ENCODE measurements around the gene IL22RA1.
A peak's percentile ranks its signal among the peaks of the same experiment; 100 is the strongest.

Gene IL22RA1

GRCh38 chr1:24074196-24074595 is 68.7 kb downstream of the IL22RA1 start:
- H3K36me3 ChIP-seq (replicated peaks): no peaks in the 10 kb centered on the region
- in situ Hi-C loops (cut with HindIII; ENCODE audit: low pct_ligation_motif_present, low sequenced_read_pairs): no loop called here
- no peak for DNase-seq
- H3K4me3 ChIP-seq (ENCODE audit: low read depth, low read length): no peak overlapping the region
- no peak overlapping the region for H3K27ac ChIP-seq
- no peaks in the 10 kb centered on the region for H3K27me3 ChIP-seq (replicated peaks)
- no peak for TF ChIP-seq CTCF (IDR thresholded peaks at IDR 0.05; ENCODE audit: low read depth, low read length, missing control alignments)

GRCh38 chr1:24071941-24072340 is 71.0 kb downstream of the IL22RA1 start:
- Histone ChIP-seq H3K27me3 (replicated peaks) (no peaks in the 10 kb centered on the region), H3K4me3 (ENCODE audit: low read depth, low read length) (no peak overlapping the region), H3K36me3 (replicated peaks) (no peaks in the 10 kb centered on the region), H3K27ac (no peak overlapping the region)
- DNase-seq: no peak
- in situ Hi-C loops (cut with HindIII; ENCODE audit: low pct_ligation_motif_present, low sequenced_read_pairs): no loop called here
- no peak for TF ChIP-seq CTCF (IDR thresholded peaks at IDR 0.05; ENCODE audit: low read depth, low read length, missing control alignments)

- no peak overlapping the region for H3K4me3 ChIP-seq (ENCODE audit: low read depth, low read length)
- no peaks in the 10 kb centered on the region for H3K27me3 ChIP-seq (replicated peaks)
- in situ Hi-C loops (cut with HindIII; ENCODE audit: low pct_ligation_motif_present, low sequenced_read_pairs): no loop called here
- DNase-seq: peak; percentile 76
- no peaks in the 10 kb centered on the region for H3K36me3 ChIP-seq (replicated peaks)
- no peak overlapping the region for H3K27ac ChIP-seq
- TF ChIP-seq CTCF (IDR thresholded peaks at IDR 0.05; ENCODE audit: low read depth, low read length, missing control alignments): peak; percentile 91
Observed at GRCh38 chr1:24070821-24071393, 72.0 kb downstream of the IL22RA1 start.

GRCh38 chr1:24069817-24070216 is 73.1 kb downstream of the IL22RA1 start:
- DNase-seq: no peak
- TF ChIP-seq CTCF (IDR thresholded peaks at IDR 0.05; ENCODE audit: low read depth, low read length, missing control alignments): no peak
- Histone ChIP-seq H3K27me3 (replicated peaks) (no peaks in the 10 kb centered on the region), H3K36me3 (replicated peaks) (no peaks in the 10 kb centered on the region), H3K27ac (no peak overlapping the region), H3K4me3 (ENCODE audit: low read depth, low read length) (no peak overlapping the region)
- in situ Hi-C loops (cut with HindIII; ENCODE audit: low pct_ligation_motif_present, low sequenced_read_pairs): no loop called here

Data from brain microvascular endothelial cell (primary cell).